GM12878 (cell line): ENCODE measurements around the gene ZNF296. TPM values are rescaled to one million over a fixed set of nuclear protein-coding genes. Genes with fewer than 3 reads are reported as not detected.

Experiments used
- ATAC-seq: fragments of 200-7000 bp; cut with Tn5 transposase; 3 replicates; pipeline ENCODE4 v1.9.1; 2020; ENCODE audit warnings: mild to moderate bottlenecking, moderate library complexity
- BruUV-seq: library from RNA; stranded (reverse); fragments of 400-500 nt; replicated peaks from 2 replicates; lab custom pipeline; 2021; lab: Mats Ljungman, UMichigan
- CTCF ChIA-PET: fragments of 300-600 bp; sonication (Branson Sonifier 250); formaldehyde crosslinking; extraction: SDS; loops from one replicate; lab custom pipeline; 2021; ENCODE audit warnings: inconsistent platforms; lab: Yijun Ruan, JAX
- POLR2A ChIA-PET: fragments of 350-600 bp; formaldehyde crosslinking; extraction: SDS; loops from one replicate; lab custom pipeline; 2021; ENCODE audit warnings: inconsistent platforms; lab: Charles Lee
- RAD21 ChIA-PET: fragments of 300-600 bp; sonication (Branson Sonifier 250); formaldehyde crosslinking; loops from one replicate; lab custom pipeline; 2023; ENCODE audit warnings: antibody characterized with exemption; ENCODE audit not compliant: unreplicated experiment; lab: Charles Lee
- SMC1A ChIA-PET: fragments of 300-600 bp; sonication (Branson Sonifier 250); formaldehyde crosslinking; loops from one replicate; lab custom pipeline; 2023; ENCODE audit not compliant: unreplicated experiment, uncharacterized antibody; lab: Charles Lee
- DNase-seq: peaks from one replicate; pipeline ENCODE4 v3.0.0-alpha.2; 2011; ENCODE audit warnings: low read depth, low spot score
- FAIRE-seq: peaks from 3 replicates; lab custom pipeline; 2011; peaks lifted over from hg19 to GRCh38; lab: Jason Lieb, UNC
- H2AFZ ChIP-seq: 2 replicates; pipeline ENCODE4 v1.6.0; 2011; ENCODE audit warnings: low read depth, low read length, control low read depth; ENCODE audit not compliant: control insufficient read depth
- H3K27ac ChIP-seq: 2 replicates; pipeline ENCODE4 v1.5.1; 2011; ENCODE audit warnings: control low read depth; ENCODE audit not compliant: control insufficient read depth, insufficient read depth
- H3K27me3 ChIP-seq, 2 experiments: replicated peaks in 1 of 2; 2 replicates each; pipeline versions ENCODE4 v1.6.0 to v1.6.1; 2011; ENCODE audit warnings: low read length in 1 of 2; ENCODE audit not compliant: control insufficient read depth in 2 of 2, insufficient read depth in 2 of 2
- H3K36me3 ChIP-seq, 2 experiments: 2 replicates each; pipeline ENCODE4 v1.5.1; 2011; ENCODE audit warnings: low read length in 1 of 2; ENCODE audit not compliant: control insufficient read depth in 2 of 2, insufficient read depth in 2 of 2
- H3K4me1 ChIP-seq: 2 replicates; pipeline ENCODE4 v1.6.1; 2011; ENCODE audit warnings: mild to moderate bottlenecking, low read length, moderate library complexity, mixed read lengths; ENCODE audit not compliant: control insufficient read depth, insufficient read depth
- H3K4me2 ChIP-seq: 2 replicates; pipeline ENCODE4 v1.6.0; 2011; ENCODE audit warnings: control low read depth; ENCODE audit not compliant: control insufficient read depth, insufficient read depth
- H3K4me3 ChIP-seq: fragments of 200-600 bp; sonication (generic); 2 replicates; pipeline ENCODE4 v1.5.1; 2016
- H3K79me2 ChIP-seq: 2 replicates; pipeline ENCODE4 v1.6.0; 2011; ENCODE audit warnings: low read length; ENCODE audit not compliant: control insufficient read depth, insufficient read depth
- H3K9ac ChIP-seq: 2 replicates; pipeline ENCODE4 v1.8.0; 2011; ENCODE audit warnings: low read length, control low read depth, mixed read lengths; ENCODE audit not compliant: control insufficient read depth, insufficient read depth
- H3K9me3 ChIP-seq: replicated peaks from 3 replicates; pipeline ENCODE4 v1.5.1; 2011; ENCODE audit warnings: mild to moderate bottlenecking, low read length; ENCODE audit not compliant: control insufficient read depth, insufficient read depth
- H4K20me1 ChIP-seq: 2 replicates; pipeline ENCODE4 v1.6.0; 2011; ENCODE audit not compliant: control insufficient read depth, insufficient read depth
- CBX5 ChIP-seq: sonication (generic); IDR thresholded peaks from 2 replicates; pipeline ENCODE4 v1.6.1; 2016; ENCODE audit warnings: low read depth, moderate library complexity, mild to moderate bottlenecking, inconsistent platforms
- POLR2A ChIP-seq: IDR thresholded peaks from 2 replicates; pipeline ENCODE4 v1.6.1; 2011; ENCODE audit warnings: low read depth, mild to moderate bottlenecking, low read length
- WGBS: methylation state at CpG from one replicate; pipeline ENCODE4 v1.1.6; 2016; ENCODE audit warnings: low lambda C conversion rate; ENCODE audit not compliant: insufficient replicate concordance, insufficient coverage; ENCODE audit errors: missing lambda C conversion rate; 5-methylcytosine and 5-hydroxymethylcytosine counted together
- in situ Hi-C: fragments of 300-500 bp; cut with MboI; formaldehyde crosslinking; loops from 9 replicates; pipeline ENCODE4 v1.14.3; 2018; ENCODE audit warnings: mixed read lengths
- intact Hi-C: fragments of 100-400 bp; cut with micrococcal nuclease; formaldehyde crosslinking; loops from one replicate; pipeline ENCODE4 v1.14.2; 2022; ENCODE audit not compliant: unreplicated experiment
- polyA plus RNA-seq, 11 experiments: library from polyadenylated mRNA; depleted of rRNA in 4 of 11; unstranded in 6 of 11; stranded (reverse) in 5 of 11; fragments of >200 nt; fragmentation: Nextera tagmentation in 4 of 11; fragmentation: Illumina TruSeq in 1 of 11; extraction: Ambion mirVana in 4 of 11; extraction: Trizol in 1 of 11; gene quantifications; 1 replicate in 1 of 11; 2 replicates in 10 of 11; pipeline versions ENCODE4 v1.2.1 to v1.2.3, GENCODE V29; 2011 to 2016; ENCODE audit warnings: inconsistent platforms in 2 of 11, missing spikeins in 2 of 11, low read depth in 1 of 11
- small RNA-seq: library from RNA; depleted of rRNA; stranded (forward); fragments of <200 nt; gene quantifications from one replicate; pipeline ENCODE3, GENCODE V24; 2014
- total RNA-seq, 4 experiments: library from RNA; depleted of rRNA in 3 of 4; stranded (reverse); fragments of >200 nt in 3 of 4; fragmentation: Illumina TruSeq in 1 of 4; extraction: Trizol in 1 of 4; gene quantifications; 2 replicates each; pipeline versions ENCODE4 v1.2.1 to v1.2.3, GENCODE V29; 2013 to 2021

Gene ZNF296
- total and polyA plus RNA-seq, 10 of the 15 experiments (the other 5 are each of a cell fraction or from before 2014, with no cell fraction given), result 0.44 to 23.6 (median 3.5) TPM; not detected in 1

- ChIA-PET RAD21 (no interaction called here), CTCF (no interaction called here), POLR2A (no interaction called here), SMC1A (interaction anchor here (0.8 kb wide), 1 partner anchor 23 kb away, joined by 3 read pairs; no protein-coding TSS in a partner anchor)
- no peak overlapping the region for H3K4me3 ChIP-seq
- H3K9ac ChIP-seq, result no peak overlapping the region
- no peak overlapping the region for H3K27ac ChIP-seq
- no peaks in the 10 kb centered on the region for H4K20me1 ChIP-seq
- H2AFZ ChIP-seq, result no peak overlapping the region
- peak; percentile 46; the same call in 1 of the 2 replicates for TF ChIP-seq POLR2A
- no peak for TF ChIP-seq CBX5
- no peaks in the 10 kb centered on the region for H3K27me3 ChIP-seq
- DNase-seq, result no peak
- intact Hi-C loops, result no loop called here
- 97% methylated on average over 14 of the region's 14 CpGs for WGBS
- H3K79me2 ChIP-seq, result no peaks in the 10 kb centered on the region
- no TSS peak for BruUV-seq
- FAIRE-seq, result no peak
- ATAC-seq, result no peak
- H3K9me3 ChIP-seq, result no peaks in the 10 kb centered on the region
- no peak overlapping the region for H3K4me2 ChIP-seq
- H3K4me1 ChIP-seq, result peaks cover 8% of the 10 kb centered on the region
- in situ Hi-C loops, result no loop called here
- H3K36me3 ChIP-seq, result peaks cover 3 to 8% of the 10 kb centered on the region in 2 experiments; a peak in 3 of 4 replicates
These were observed 54.3 kb downstream of the ZNF296 start for GRCh38 chr19:45021971-45022370.

Small RNAs within 50 kb of the gene (small RNA-seq; reads per million reads assigned to genes)
- gene RNU6-611P, result not detected

Other genes with a start within 250 kb of the ZNF296 start
Only the 7 nearest of the 17 such genes appear.
- gene RELB, start 75.0 kb downstream of the ZNF296 start, total RNA-seq (2014; rRNA removed), result 14.6 and 22.8 TPM in 2 replicates
- 8.4 and 9.1 TPM in 2 replicates for gene RELB, start 75.0 kb downstream of the ZNF296 start, total RNA-seq (2014; rRNA removed; fragmentation: Illumina TruSeq; extraction: Trizol)
- 43.4 and 43.8 TPM in 2 replicates for gene RELB, start 75.0 kb downstream of the ZNF296 start, total RNA-seq (2021)
- gene RELB, start 75.0 kb downstream of the ZNF296 start, polyA plus RNA-seq (2011; rRNA removed), result 9.9 and 20.6 TPM in 2 replicates
- gene RELB, start 75.0 kb downstream of the ZNF296 start, polyA plus RNA-seq (2014; fragmentation: Illumina TruSeq; extraction: Trizol), result 3.6 and 5.6 TPM in 2 replicates
- 1 to 10 TPM in 1 of 2 experiments, under 1 TPM in 1; 0.66 to 3.2 TPM for gene RELB, start 75.0 kb downstream of the ZNF296 start, polyA plus RNA-seq (2014; fragmentation: Nextera tagmentation; extraction: Ambion mirVana)
- gene RELB, start 75.0 kb downstream of the ZNF296 start, polyA plus RNA-seq (2014; rRNA removed), result 27.9 and 38.9 TPM in 2 replicates
- gene RELB, start 75.0 kb downstream of the ZNF296 start, polyA plus RNA-seq (2016; fragmentation: Nextera tagmentation; extraction: Ambion mirVana), result 10 to 100 TPM; 11.1 to 14.5 TPM
- gene CLASRP, start 37.4 kb downstream of the ZNF296 start, total RNA-seq (2014; rRNA removed), result 28.5 and 28.9 TPM in 2 replicates
- 31.9 and 33.6 TPM in 2 replicates for gene CLASRP, start 37.4 kb downstream of the ZNF296 start, total RNA-seq (2014; rRNA removed; fragmentation: Illumina TruSeq; extraction: Trizol)
- gene CLASRP, start 37.4 kb downstream of the ZNF296 start, total RNA-seq (2021), result 66.7 and 75.8 TPM in 2 replicates
- 24.6 and 40.4 TPM in 2 replicates for gene CLASRP, start 37.4 kb downstream of the ZNF296 start, polyA plus RNA-seq (2011; rRNA removed)
- gene CLASRP, start 37.4 kb downstream of the ZNF296 start, polyA plus RNA-seq (2014; fragmentation: Illumina TruSeq; extraction: Trizol), result 20.2 and 37.2 TPM in 2 replicates
- 1 to 10 TPM in 1 of 2 experiments, under 1 TPM in 1; 0.68 to 2.3 TPM for gene CLASRP, start 37.4 kb downstream of the ZNF296 start, polyA plus RNA-seq (2014; fragmentation: Nextera tagmentation; extraction: Ambion mirVana)
- 62.5 and 80.2 TPM in 2 replicates for gene CLASRP, start 37.4 kb downstream of the ZNF296 start, polyA plus RNA-seq (2014; rRNA removed)
- gene CLASRP, start 37.4 kb downstream of the ZNF296 start, polyA plus RNA-seq (2016; fragmentation: Nextera tagmentation; extraction: Ambion mirVana), result 10 to 100 TPM; 18.5 to 23.6 TPM
- gene GEMIN7, start 2.8 kb upstream of the ZNF296 start, total RNA-seq (2014; rRNA removed), result 36.9 and 44.8 TPM in 2 replicates
- 25.2 and 26.5 TPM in 2 replicates for gene GEMIN7, start 2.8 kb upstream of the ZNF296 start, total RNA-seq (2014; rRNA removed; fragmentation: Illumina TruSeq; extraction: Trizol)
- 42.4 and 45.0 TPM in 2 replicates for gene GEMIN7, start 2.8 kb upstream of the ZNF296 start, total RNA-seq (2021)
- gene GEMIN7, start 2.8 kb upstream of the ZNF296 start, polyA plus RNA-seq (2011; rRNA removed), result 27.5 and 43.3 TPM in 2 replicates
- 11.7 and 21.1 TPM in 2 replicates for gene GEMIN7, start 2.8 kb upstream of the ZNF296 start, polyA plus RNA-seq (2014; fragmentation: Illumina TruSeq; extraction: Trizol)
- gene GEMIN7, start 2.8 kb upstream of the ZNF296 start, polyA plus RNA-seq (2014; fragmentation: Nextera tagmentation; extraction: Ambion mirVana), result 10 to 100 TPM; 51.6 to 55.3 TPM
- 43.9 and 48.5 TPM in 2 replicates for gene GEMIN7, start 2.8 kb upstream of the ZNF296 start, polyA plus RNA-seq (2014; rRNA removed)
- 10 to 100 TPM; 75.5 to 76.7 TPM for gene GEMIN7, start 2.8 kb upstream of the ZNF296 start, polyA plus RNA-seq (2016; fragmentation: Nextera tagmentation; extraction: Ambion mirVana)
- 18.3 and 21.3 TPM in 2 replicates for gene PPP1R37, start 16.7 kb upstream of the ZNF296 start, total RNA-seq (2014; rRNA removed)
- 4.0 and 5.1 TPM in 2 replicates for gene PPP1R37, start 16.7 kb upstream of the ZNF296 start, total RNA-seq (2014; rRNA removed; fragmentation: Illumina TruSeq; extraction: Trizol)
- 15.8 and 20.9 TPM in 2 replicates for gene PPP1R37, start 16.7 kb upstream of the ZNF296 start, total RNA-seq (2021)
- 5.5 and 9.5 TPM in 2 replicates for gene PPP1R37, start 16.7 kb upstream of the ZNF296 start, polyA plus RNA-seq (2011; rRNA removed)
- gene PPP1R37, start 16.7 kb upstream of the ZNF296 start, polyA plus RNA-seq (2014; fragmentation: Illumina TruSeq; extraction: Trizol), result 0.63 and 1.9 TPM in 2 replicates
- under 1 TPM in 1 of 2 experiments, not detected in 1; 0.09 TPM for gene PPP1R37, start 16.7 kb upstream of the ZNF296 start, polyA plus RNA-seq (2014; fragmentation: Nextera tagmentation; extraction: Ambion mirVana)
- gene PPP1R37, start 16.7 kb upstream of the ZNF296 start, polyA plus RNA-seq (2014; rRNA removed), result 17.5 and 20.7 TPM in 2 replicates
- 1 to 10 TPM; 2.2 to 4.1 TPM for gene PPP1R37, start 16.7 kb upstream of the ZNF296 start, polyA plus RNA-seq (2016; fragmentation: Nextera tagmentation; extraction: Ambion mirVana)
- 0.05 and 0.06 TPM in 2 replicates for gene NKPD1, start 84.5 kb upstream of the ZNF296 start, total RNA-seq (2014; rRNA removed)
- gene NKPD1, start 84.5 kb upstream of the ZNF296 start, total RNA-seq (2014; rRNA removed; fragmentation: Illumina TruSeq; extraction: Trizol), result not detected in 2 replicates
- gene NKPD1, start 84.5 kb upstream of the ZNF296 start, total RNA-seq (2021), result 0.05 and 0.13 TPM in 2 replicates
- not detected in 2 replicates for gene NKPD1, start 84.5 kb upstream of the ZNF296 start, polyA plus RNA-seq (2011; rRNA removed)
- gene NKPD1, start 84.5 kb upstream of the ZNF296 start, polyA plus RNA-seq (2014; fragmentation: Illumina TruSeq; extraction: Trizol), result not detected in 2 replicates
- gene NKPD1, start 84.5 kb upstream of the ZNF296 start, polyA plus RNA-seq (2014; fragmentation: Nextera tagmentation; extraction: Ambion mirVana), result not detected
- gene NKPD1, start 84.5 kb upstream of the ZNF296 start, polyA plus RNA-seq (2014; rRNA removed), result 0.04 and 0.18 TPM in 2 replicates
- not detected for gene NKPD1, start 84.5 kb upstream of the ZNF296 start, polyA plus RNA-seq (2016; fragmentation: Nextera tagmentation; extraction: Ambion mirVana)
- 46.8 and 48.8 TPM in 2 replicates for gene TRAPPC6A, start 101.8 kb upstream of the ZNF296 start, total RNA-seq (2014; rRNA removed)
- gene TRAPPC6A, start 101.8 kb upstream of the ZNF296 start, total RNA-seq (2014; rRNA removed; fragmentation: Illumina TruSeq; extraction: Trizol), result 21.5 and 23.8 TPM in 2 replicates
- 62.8 and 66.8 TPM in 2 replicates for gene TRAPPC6A, start 101.8 kb upstream of the ZNF296 start, total RNA-seq (2021)
- 15.1 and 24.9 TPM in 2 replicates for gene TRAPPC6A, start 101.8 kb upstream of the ZNF296 start, polyA plus RNA-seq (2011; rRNA removed)
- gene TRAPPC6A, start 101.8 kb upstream of the ZNF296 start, polyA plus RNA-seq (2014; fragmentation: Illumina TruSeq; extraction: Trizol), result 1.4 and 16.8 TPM in 2 replicates
- gene TRAPPC6A, start 101.8 kb upstream of the ZNF296 start, polyA plus RNA-seq (2014; fragmentation: Nextera tagmentation; extraction: Ambion mirVana), result 10 to 100 TPM in 1 of 2 experiments, 1 to 10 TPM in 1; 1.8 to 20.3 TPM
- 66.7 and 68.2 TPM in 2 replicates for gene TRAPPC6A, start 101.8 kb upstream of the ZNF296 start, polyA plus RNA-seq (2014; rRNA removed)
- 10 to 100 TPM; 82.8 to 83.9 TPM for gene TRAPPC6A, start 101.8 kb upstream of the ZNF296 start, polyA plus RNA-seq (2016; fragmentation: Nextera tagmentation; extraction: Ambion mirVana)
- gene BLOC1S3, start 102.3 kb upstream of the ZNF296 start, total RNA-seq (2014; rRNA removed), result 4.2 and 4.4 TPM in 2 replicates
- 3.6 and 4.1 TPM in 2 replicates for gene BLOC1S3, start 102.3 kb upstream of the ZNF296 start, total RNA-seq (2014; rRNA removed; fragmentation: Illumina TruSeq; extraction: Trizol)
- gene BLOC1S3, start 102.3 kb upstream of the ZNF296 start, total RNA-seq (2021), result 17.0 and 18.3 TPM in 2 replicates
- 4.5 and 10.0 TPM in 2 replicates for gene BLOC1S3, start 102.3 kb upstream of the ZNF296 start, polyA plus RNA-seq (2011; rRNA removed)
- gene BLOC1S3, start 102.3 kb upstream of the ZNF296 start, polyA plus RNA-seq (2014; fragmentation: Illumina TruSeq; extraction: Trizol), result 8.0 and 9.3 TPM in 2 replicates
- 10 to 100 TPM; 10.0 to 14.5 TPM for gene BLOC1S3, start 102.3 kb upstream of the ZNF296 start, polyA plus RNA-seq (2014; fragmentation: Nextera tagmentation; extraction: Ambion mirVana)
- gene BLOC1S3, start 102.3 kb upstream of the ZNF296 start, polyA plus RNA-seq (2014; rRNA removed), result 10.8 and 14.9 TPM in 2 replicates
- 10 to 100 TPM; 14.7 to 15.0 TPM for gene BLOC1S3, start 102.3 kb upstream of the ZNF296 start, polyA plus RNA-seq (2016; fragmentation: Nextera tagmentation; extraction: Ambion mirVana)